ENCODE results near the gene MT1F.

- TF ChIP-seq, protein P1, sequence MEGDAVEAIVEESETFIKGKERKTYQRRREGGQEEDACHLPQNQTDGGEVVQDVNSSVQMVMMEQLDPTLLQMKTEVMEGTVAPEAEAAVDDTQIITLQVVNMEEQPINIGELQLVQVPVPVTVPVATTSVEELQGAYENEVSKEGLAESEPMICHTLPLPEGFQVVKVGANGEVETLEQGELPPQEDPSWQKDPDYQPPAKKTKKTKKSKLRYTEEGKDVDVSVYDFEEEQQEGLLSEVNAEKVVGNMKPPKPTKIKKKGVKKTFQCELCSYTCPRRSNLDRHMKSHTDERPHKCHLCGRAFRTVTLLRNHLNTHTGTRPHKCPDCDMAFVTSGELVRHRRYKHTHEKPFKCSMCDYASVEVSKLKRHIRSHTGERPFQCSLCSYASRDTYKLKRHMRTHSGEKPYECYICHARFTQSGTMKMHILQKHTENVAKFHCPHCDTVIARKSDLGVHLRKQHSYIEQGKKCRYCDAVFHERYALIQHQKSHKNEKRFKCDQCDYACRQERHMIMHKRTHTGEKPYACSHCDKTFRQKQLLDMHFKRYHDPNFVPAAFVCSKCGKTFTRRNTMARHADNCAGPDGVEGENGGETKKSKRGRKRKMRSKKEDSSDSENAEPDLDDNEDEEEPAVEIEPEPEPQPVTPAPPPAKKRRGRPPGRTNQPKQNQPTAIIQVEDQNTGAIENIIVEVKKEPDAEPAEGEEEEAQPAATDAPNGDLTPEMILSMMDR (IDR thresholded peaks at IDR 0.05) = no peak
- TF ChIP-seq POLR2A (IDR thresholded peaks at IDR 0.05) = no peak
- TF ChIP-seq EP300 (IDR thresholded peaks at IDR 0.05) = no peak
These were observed 37.3 kb upstream of the MT1F start for GRCh38 chr16:56620339-56620897.

Data from gastroesophageal sphincter (tissue), 3 donors.